ENCODE results near the gene HNRNPH2. TPM values are rescaled to one million over a fixed set of nuclear protein-coding genes. Genes with fewer than 3 reads are reported as not detected.

Gene HNRNPH2
- total RNA-seq, 1 experiment from 2014 or later = 48.8 TPM

DNA sequence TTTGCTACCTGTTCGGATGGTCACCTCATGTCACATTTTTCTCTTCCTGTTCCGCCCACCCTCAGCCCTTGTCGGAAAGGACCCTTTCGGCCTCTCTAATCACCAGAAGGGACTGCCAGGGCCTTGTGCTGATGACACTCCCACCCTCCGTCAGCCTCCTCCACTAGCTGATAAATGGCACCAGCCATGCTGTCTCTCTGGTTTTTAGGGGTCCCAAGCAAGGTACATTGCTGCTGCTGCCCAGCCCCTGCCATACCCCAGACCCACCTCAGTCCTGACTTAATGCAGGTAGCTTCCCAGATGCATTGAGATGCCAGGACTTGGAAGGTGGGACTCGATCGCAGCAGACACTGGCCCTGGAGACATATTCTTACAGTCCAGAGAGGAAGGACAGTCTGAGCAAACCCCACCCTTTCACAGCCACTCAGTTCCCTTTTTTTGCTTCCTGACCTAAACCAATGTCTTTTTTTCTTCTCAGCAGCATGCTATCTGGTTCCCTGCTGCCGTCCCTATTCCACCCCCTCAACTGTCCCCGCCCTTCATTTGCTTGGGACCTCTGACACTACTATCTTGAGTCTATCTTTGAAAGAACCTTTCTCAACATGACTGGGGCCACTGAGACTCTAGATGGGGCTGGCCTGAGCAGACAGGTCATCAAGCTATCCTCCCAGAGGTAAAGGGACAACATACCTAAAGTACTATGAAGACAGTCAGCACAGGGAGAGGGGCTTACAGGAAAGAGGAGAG lies 22.1 kb upstream of the HNRNPH2 start, which contains the start of gene BTK:
TSS of gene BTK (minus strand) at position 397 of the 747 bp plus-strand sequence. CDS start 10,907 bp downstream, outside the sequence.
- no TSS peak for BruUV-seq (replicated peaks)
- no peaks in the 10 kb centered on the region for H3K9me3 ChIP-seq (ENCODE audit: low read depth, low read length, poor library complexity, severe bottlenecking)
- POLR2A ChIA-PET (ENCODE audit: low non-redundant PET) = no interaction called here

DNA sequence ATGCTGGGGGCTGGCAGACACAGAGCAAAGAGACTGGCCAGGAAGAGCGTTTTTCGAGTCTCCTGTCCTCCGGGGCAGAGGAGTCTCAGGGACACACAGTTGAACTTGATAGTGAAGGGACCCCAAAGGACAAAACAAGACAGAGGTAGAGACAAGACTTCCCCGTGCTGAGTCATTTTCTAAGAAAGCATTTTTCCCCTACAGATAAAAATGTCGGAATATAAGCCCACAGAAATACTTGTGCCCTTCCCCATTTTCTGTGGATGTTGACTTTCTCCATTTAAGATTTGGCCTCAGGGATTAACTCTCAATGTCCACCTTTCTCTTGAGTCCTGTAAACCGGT lies 21.5 kb upstream of the HNRNPH2 start:
- no peaks in the 10 kb centered on the region for H3K9me3 ChIP-seq (ENCODE audit: low read depth, low read length, poor library complexity, severe bottlenecking)
- CTCF ChIA-PET = no interaction called here
- H3K27me3 ChIP-seq (replicated peaks; ENCODE audit: insufficient read depth, low read depth, low read length, poor library complexity) = no peaks in the 10 kb centered on the region
- POLR2A ChIA-PET (ENCODE audit: low non-redundant PET) = no interaction called here
- DNase-seq (ENCODE audit: low spot score) = no peak
- intact Hi-C loops (cut with micrococcal nuclease; ENCODE audit: unreplicated experiment) = no loop called here
- no peaks in the 10 kb centered on the region for H3K4me1 ChIP-seq (ENCODE audit: insufficient read depth, low read length, poor library complexity, severe bottlenecking)
- BruUV-seq (replicated peaks) = no TSS peak
- no peak overlapping the region for H3K27ac ChIP-seq (ENCODE audit: low read depth, low read length, poor library complexity, severe bottlenecking)
- no peak for TF ChIP-seq EZH2 (IDR thresholded peaks at IDR 0.05; ENCODE audit: borderline replicate concordance, low read depth, low read length, poor library complexity, severe bottlenecking)
- TF ChIP-seq, protein P1, sequence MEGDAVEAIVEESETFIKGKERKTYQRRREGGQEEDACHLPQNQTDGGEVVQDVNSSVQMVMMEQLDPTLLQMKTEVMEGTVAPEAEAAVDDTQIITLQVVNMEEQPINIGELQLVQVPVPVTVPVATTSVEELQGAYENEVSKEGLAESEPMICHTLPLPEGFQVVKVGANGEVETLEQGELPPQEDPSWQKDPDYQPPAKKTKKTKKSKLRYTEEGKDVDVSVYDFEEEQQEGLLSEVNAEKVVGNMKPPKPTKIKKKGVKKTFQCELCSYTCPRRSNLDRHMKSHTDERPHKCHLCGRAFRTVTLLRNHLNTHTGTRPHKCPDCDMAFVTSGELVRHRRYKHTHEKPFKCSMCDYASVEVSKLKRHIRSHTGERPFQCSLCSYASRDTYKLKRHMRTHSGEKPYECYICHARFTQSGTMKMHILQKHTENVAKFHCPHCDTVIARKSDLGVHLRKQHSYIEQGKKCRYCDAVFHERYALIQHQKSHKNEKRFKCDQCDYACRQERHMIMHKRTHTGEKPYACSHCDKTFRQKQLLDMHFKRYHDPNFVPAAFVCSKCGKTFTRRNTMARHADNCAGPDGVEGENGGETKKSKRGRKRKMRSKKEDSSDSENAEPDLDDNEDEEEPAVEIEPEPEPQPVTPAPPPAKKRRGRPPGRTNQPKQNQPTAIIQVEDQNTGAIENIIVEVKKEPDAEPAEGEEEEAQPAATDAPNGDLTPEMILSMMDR (conservative IDR thresholded peaks at IDR 0.05; ENCODE audit: low read depth, low read length) = no peak
- peaks cover under 1% of the 10 kb centered on the region for H3K36me3 ChIP-seq (ENCODE audit: insufficient read depth, low read length, poor library complexity, severe bottlenecking)
- no peak overlapping the region for H3K4me3 ChIP-seq (ENCODE audit: low read depth, low read length, poor library complexity, severe bottlenecking)

More for the DNA sequence above, 22.1 kb upstream of the HNRNPH2 start, which contains the start of gene BTK:
- CTCF ChIA-PET = no interaction called here
- Histone ChIP-seq H3K4me3 (ENCODE audit: low read depth, low read length, poor library complexity, severe bottlenecking) (no peak within 1 kb of the TSS), H3K27ac (ENCODE audit: low read depth, low read length, poor library complexity, severe bottlenecking) (no peak within 1 kb of the TSS), H3K27me3 (replicated peaks; ENCODE audit: insufficient read depth, low read depth, low read length, poor library complexity) (no peaks in the 10 kb centered on the region), H3K4me1 (ENCODE audit: insufficient read depth, low read length, poor library complexity, severe bottlenecking) (no peaks in the 10 kb centered on the region), H3K36me3 (ENCODE audit: insufficient read depth, low read length, poor library complexity, severe bottlenecking) (no peaks in the 10 kb centered on the region)
- intact Hi-C loops (cut with micrococcal nuclease; ENCODE audit: unreplicated experiment) = no loop called here
- TF ChIP-seq, protein P1 (conservative IDR thresholded peaks at IDR 0.05; ENCODE audit: low read depth, low read length) = no peak
- no peak for TF ChIP-seq EZH2 (IDR thresholded peaks at IDR 0.05; ENCODE audit: borderline replicate concordance, low read depth, low read length, poor library complexity, severe bottlenecking)
- DNase-seq (ENCODE audit: low spot score) = no peak

GRCh38 chrX:101388604-101389003 lies 19.4 kb upstream of the HNRNPH2 start:
- Histone ChIP-seq H3K4me1 (ENCODE audit: insufficient read depth, low read length, poor library complexity, severe bottlenecking) (no peaks in the 10 kb centered on the region), H3K36me3 (ENCODE audit: insufficient read depth, low read length, poor library complexity, severe bottlenecking) (peaks cover 19% of the 10 kb centered on the region), H3K9me3 (ENCODE audit: low read depth, low read length, poor library complexity, severe bottlenecking) (no peaks in the 10 kb centered on the region), H3K27me3 (replicated peaks; ENCODE audit: insufficient read depth, low read depth, low read length, poor library complexity) (no peaks in the 10 kb centered on the region), H3K4me3 (ENCODE audit: low read depth, low read length, poor library complexity, severe bottlenecking) (no peak overlapping the region), H3K27ac (ENCODE audit: low read depth, low read length, poor library complexity, severe bottlenecking) (no peak overlapping the region)
- BruUV-seq (replicated peaks) = no TSS peak
- no peak for TF ChIP-seq EZH2 (IDR thresholded peaks at IDR 0.05; ENCODE audit: borderline replicate concordance, low read depth, low read length, poor library complexity, severe bottlenecking)
- TF ChIP-seq, protein P1 (conservative IDR thresholded peaks at IDR 0.05; ENCODE audit: low read depth, low read length) = no peak
- DNase-seq (ENCODE audit: low spot score) = no peak
- ChIA-PET CTCF (interaction anchor here (0.6 kb wide), 1 partner anchor 74 kb away, joined by 4 read pairs; no protein-coding TSS in a partner anchor), POLR2A (ENCODE audit: low non-redundant PET) (no interaction called here)
- intact Hi-C loops (cut with micrococcal nuclease; ENCODE audit: unreplicated experiment) = no loop called here

Measured in A673 (cell line).